SK-N-MC (cell line): ENCODE measurements around the gene STK32B.

Source experiments
- EZH2 ChIP-seq: fragments of 200-600 bp; sonication (generic); IDR thresholded peaks from one replicate; pipeline ENCODE4 v1.6.1; 2017; ENCODE audit warnings: antibody characterized with exemption
- FOXP2 ChIP-seq: optimal IDR thresholded peaks from 2 replicates; pipeline ENCODE3; 2011; ENCODE audit warnings: mild to moderate bottlenecking, moderate library complexity; ENCODE audit not compliant: insufficient read depth; ENCODE audit errors: extremely low read length, control extremely low read depth
- POLR2AphosphoS5 ChIP-seq: IDR thresholded peaks from 2 replicates; pipeline ENCODE4 v1.6.1; 2012; ENCODE audit warnings: mild to moderate bottlenecking, low read depth, low read length, borderline replicate concordance

GRCh38 chr4:5474756-5475155, 423.5 kb downstream of the STK32B start:
- no peak for TF ChIP-seq POLR2AphosphoS5
- no peak for TF ChIP-seq EZH2
- no peak for TF ChIP-seq FOXP2
